Raji (cell line): ENCODE data around the gene FGGY.

Source experiments
- POLR2A ChIP-seq: IDR thresholded peaks from 2 replicates; pipeline ENCODE4 v1.6.1; 2011; ENCODE audit warnings: low read depth, low read length, control low read depth; ENCODE audit not compliant: insufficient read depth

FGGY gene

DNA sequence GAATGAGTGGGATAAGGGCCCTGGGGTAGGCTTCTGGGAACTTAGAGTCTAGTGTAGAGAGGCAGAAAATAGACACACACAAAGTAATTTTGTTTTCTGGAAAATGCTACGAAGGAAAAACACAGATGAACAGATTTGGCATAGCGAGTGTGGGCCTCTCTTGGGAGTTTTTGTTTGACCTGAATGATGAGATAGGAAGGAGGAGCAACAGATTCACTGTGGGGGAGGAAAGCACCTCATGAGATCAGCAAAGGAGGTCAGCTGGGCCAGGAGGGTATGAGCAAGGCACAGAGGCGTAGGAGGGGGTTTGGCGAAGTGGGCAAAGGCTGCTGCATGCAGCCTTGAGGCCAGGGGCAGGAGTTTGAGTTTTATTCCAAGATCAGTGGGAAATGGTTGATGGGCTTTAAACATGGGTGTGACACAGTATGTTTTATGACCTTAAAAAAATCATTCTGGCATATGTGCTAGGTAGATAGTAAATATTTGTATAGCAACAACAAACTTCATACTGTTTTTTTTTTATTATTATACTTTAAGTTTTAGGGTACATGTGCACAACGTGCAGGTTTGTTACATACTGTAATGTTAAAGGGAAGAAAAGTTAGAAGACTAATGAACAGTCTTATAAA lies 57.9 kb downstream of the FGGY start:
- no peak for TF ChIP-seq POLR2A

DNA sequence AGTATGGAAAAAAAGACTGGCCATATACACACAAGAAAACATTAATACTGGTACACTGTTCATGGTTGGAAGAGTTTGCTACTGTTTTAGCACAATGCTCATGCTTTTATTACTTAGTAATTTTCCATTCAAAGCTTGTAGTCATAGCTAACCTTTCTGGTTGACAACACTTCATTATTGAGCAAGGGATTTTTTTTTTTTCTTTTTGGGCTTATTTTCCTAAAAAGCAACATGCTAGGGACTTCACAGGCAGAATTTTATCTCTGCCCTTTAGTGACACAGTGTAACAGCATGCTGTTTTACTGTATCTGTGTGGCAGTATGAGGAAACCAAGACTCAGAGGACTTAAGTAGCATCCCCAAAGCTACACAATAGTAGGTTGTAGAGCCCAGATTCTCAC lies 58.5 kb downstream of the FGGY start:
- no peak for TF ChIP-seq POLR2A

DNA sequence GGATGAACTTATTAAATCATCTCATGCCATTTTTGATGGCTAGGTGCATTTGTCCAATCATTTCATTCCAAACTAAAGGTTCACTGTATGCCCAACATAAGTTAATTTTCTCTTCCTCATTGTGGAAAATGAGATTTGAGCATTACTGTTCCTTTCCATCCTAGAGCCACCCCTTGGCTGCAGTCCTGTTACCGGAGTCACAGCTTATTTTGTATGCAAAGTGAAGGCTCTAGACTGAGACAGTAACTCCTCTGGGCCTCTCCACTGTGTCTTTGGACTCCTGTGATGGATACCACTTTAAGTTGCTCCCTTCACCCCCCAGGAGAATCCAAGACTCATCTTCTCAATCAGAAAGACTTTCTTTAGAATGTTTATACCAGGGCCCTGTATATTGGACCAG lies 59.7 kb downstream of the FGGY start:
- TF ChIP-seq POLR2A = no peak

- TF ChIP-seq POLR2A = no peak
Measured at GRCh38 chr1:59357645-59358320, 60.9 kb downstream of the FGGY start.

DNA sequence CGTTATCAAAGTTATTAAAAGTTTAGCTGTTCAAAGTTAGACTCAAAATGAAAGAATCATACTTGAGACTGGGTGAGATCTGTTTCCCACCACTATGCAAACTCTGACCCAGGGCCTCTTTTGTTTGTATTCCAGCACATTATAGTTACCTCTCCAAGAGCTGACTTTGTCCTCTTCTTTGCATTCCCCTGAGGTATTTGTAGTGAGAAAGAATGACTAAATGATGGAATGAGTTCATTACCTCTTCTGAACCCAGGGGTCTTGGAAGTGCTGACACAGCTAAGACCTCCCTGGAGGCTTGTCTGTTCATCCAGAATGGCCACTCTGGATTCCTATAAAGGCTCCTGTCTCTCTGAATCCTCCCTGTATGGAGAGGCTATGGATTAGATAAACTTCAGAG lies 62.4 kb downstream of the FGGY start:
- no peak for TF ChIP-seq POLR2A

GRCh38 chr1:59360170-59360569 lies 63.3 kb downstream of the FGGY start:
- TF ChIP-seq POLR2A = no peak

DNA sequence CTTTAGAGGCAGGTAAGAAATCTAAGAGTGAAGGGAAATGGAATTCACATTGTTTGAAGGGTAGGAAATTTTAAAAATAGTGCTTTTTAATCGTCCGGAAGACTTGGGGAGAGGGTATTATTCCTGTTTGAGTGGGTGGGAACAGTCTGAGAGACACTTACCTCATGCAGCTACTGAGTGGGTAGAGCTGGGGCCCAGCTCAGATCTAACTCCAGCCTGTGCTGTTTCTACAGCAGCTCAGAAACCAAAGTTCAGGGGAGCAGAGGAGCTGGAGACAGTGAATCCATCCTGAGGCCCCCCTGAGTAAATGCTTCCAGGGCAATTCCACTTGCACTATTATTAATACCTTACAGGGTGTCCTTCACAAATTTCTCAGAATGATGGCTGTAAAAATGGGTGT lies 63.8 kb downstream of the FGGY start:
- no peak for TF ChIP-seq POLR2A

DNA sequence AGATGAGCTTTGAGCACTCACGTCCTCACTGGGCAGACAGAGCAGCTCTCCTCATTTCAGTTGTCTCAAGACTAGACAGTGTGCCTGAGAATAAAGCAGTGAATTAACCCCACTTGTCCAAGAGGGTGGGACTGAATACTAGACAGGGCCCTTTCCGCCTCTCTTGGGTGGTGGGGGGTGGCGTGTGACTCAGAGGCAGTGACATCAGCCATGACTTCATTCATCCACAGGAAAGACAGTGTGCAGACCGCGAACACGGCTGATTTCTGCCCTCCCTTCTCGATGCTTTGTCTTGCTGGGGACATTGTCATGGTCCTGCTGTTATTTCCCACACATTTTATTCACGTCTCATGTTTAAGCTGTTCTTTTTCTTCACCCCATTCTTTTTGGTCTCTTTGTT lies 64.9 kb downstream of the FGGY start:
- TF ChIP-seq POLR2A = no peak

DNA sequence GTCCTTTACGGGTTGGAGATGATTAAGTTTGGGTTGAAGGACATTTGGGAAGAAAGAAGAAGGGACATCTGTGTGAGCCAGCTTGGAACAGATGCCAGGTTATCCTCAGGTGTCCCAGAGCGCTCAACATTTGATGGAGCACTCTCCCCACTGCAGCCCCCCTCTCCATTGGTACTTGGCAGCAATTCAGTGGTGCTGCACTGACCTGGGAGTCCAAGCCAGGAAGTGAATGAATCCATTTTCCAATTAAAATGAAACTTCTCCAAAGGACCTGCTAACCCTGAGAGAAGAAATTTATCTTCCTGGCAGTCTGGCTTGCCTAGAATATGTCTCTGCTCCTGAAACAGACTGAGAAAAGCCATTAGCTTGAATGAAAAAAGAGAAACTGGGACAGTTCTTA lies 67.1 kb downstream of the FGGY start:
- no peak for TF ChIP-seq POLR2A

DNA sequence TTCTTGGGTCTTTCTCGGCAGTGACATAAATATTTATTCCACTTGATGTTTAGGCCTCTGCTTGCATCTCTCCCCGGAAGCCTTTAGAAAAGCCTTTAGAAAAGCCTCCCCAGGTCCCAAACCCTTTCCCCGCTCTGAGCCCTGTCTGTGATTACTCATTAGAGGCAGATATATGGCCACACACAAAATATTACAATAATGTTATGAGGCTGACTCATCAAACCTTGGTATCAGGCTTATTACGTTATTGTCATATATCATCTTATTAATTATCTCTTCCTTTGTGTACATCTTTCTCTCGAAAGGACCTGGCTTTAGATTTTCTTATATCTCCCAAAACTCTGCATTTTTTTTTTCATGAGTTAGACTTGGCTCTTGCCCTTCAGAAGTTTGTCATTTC lies 69.5 kb downstream of the FGGY start:
- no peak for TF ChIP-seq POLR2A

- TF ChIP-seq POLR2A = no peak
Measured at GRCh38 chr1:59367301-59368007, 70.6 kb downstream of the FGGY start.

- no peak for TF ChIP-seq POLR2A
Measured at GRCh38 chr1:59368008-59368670, 71.2 kb downstream of the FGGY start.

DNA sequence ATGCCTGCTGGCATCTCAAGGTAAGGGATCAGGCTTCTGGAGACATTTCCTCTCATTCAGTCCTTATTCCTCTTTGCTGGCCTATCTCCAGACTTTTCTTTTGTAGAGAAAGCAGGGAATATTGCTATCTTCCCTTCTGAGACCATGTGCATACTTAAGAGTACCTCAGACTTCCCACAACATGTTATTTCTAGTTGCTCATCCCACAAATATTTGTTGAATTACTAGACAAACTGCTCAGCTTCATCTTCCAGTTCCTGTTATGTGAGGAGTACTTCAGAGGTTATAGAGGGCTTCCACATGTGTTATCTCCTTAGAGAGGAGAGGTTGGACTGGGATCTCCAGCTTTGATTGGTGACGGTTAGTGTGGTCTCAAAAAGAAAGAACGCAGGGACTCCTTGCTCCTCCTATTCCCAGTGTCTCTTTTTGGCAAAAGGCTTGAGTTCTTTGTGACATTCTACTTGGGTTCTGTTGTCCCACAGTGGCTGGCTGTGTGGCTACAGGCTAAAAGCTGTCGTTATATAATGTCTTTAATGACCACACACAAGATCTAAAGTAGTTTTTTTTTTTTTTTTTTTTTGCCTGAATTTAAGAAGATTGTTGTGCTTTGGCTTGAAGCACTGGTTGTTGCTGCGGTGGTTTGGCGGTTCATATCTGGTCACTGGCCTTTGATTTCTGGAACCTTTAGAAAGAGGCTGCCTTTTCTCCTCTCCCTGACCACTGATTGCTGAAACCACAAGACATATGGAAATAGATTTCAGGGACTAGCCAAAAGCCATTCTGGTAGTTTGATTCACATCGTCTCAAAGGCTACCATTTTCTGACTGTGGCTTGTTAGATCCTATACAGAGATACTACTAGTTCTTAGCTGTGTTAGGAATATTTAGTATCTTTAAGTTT lies 78.7 kb downstream of the FGGY start:
- TF ChIP-seq POLR2A = no peak

DNA sequence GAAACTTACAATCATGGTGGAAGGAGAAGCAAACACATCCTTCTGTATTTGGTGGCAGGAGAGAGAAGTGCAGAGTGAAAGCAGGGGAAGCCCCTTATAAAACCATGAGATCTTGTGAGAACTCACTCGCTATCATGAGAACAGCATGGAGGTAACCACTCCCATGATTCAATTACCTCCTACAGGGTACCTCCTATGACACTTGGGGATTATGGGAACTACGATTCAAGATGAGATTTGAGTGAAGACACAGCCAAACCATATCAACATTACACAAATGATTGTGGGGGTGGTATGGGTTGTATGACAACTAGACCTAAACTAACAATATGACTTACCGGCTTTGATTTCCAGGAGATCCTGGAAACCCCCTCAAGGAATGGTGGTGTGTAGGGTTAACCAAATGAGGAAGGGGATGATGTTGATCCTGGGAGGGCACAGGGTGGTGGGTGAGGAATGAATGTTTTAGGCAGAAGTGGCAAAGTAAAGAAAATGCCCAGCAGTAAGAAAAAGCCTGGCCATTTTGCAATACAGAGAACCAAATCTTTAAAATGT lies 80.5 kb downstream of the FGGY start:
- no peak for TF ChIP-seq POLR2A

DNA sequence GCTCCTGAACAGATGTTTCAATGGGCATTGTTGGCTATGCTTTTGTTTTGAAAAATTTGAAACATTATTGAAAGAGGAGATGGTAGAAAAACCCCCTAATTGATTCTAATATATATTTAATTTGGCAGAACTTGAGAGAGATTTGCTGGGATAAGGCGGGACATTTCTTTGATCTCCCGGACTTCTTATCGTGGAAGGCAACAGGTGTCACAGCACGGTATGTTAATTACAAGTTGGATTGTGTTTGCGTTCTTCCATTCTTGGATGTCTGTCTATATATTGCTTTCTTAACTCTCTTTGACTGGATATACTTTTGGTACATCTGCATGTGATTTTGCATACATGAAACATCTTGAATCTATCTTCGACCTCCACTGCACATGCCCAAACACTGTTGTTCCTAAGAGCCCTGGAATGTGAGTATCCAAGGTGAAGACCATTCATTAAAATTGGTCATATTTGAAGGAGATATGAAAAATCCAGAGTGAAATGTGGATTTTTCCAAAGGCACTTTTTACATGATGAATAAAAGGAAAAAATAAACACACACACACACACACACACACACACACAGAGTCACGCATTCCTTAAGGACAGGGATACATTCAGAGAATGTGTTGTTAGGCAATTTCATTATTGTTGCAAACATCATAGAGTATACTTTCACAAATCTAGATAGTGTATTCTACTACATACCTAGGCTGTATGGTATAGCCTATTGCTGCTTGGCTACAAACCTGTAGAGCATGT lies 81.9 kb downstream of the FGGY start:
- TF ChIP-seq POLR2A = no peak

DNA sequence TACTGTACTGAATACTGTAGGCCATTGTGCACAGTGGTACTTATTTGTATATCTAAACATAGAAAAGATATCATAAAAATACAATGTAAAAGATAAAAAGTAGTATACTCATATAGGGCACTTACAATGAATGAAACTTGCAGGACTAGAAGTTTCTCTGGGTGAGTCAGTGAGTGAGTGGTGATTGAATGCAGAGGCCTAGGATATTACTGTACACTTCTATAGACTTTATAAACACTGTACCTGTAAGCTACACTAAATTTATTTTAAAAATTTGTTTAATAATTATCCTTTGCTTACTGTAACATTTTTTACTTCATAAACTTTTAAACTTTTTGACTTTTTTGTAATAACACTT lies 82.5 kb downstream of the FGGY start:
- no peak for TF ChIP-seq POLR2A
